ENCODE results near the gene RUSF1.
A peak's percentile ranks its signal among the peaks of the same experiment; 100 is the strongest.

DNA sequence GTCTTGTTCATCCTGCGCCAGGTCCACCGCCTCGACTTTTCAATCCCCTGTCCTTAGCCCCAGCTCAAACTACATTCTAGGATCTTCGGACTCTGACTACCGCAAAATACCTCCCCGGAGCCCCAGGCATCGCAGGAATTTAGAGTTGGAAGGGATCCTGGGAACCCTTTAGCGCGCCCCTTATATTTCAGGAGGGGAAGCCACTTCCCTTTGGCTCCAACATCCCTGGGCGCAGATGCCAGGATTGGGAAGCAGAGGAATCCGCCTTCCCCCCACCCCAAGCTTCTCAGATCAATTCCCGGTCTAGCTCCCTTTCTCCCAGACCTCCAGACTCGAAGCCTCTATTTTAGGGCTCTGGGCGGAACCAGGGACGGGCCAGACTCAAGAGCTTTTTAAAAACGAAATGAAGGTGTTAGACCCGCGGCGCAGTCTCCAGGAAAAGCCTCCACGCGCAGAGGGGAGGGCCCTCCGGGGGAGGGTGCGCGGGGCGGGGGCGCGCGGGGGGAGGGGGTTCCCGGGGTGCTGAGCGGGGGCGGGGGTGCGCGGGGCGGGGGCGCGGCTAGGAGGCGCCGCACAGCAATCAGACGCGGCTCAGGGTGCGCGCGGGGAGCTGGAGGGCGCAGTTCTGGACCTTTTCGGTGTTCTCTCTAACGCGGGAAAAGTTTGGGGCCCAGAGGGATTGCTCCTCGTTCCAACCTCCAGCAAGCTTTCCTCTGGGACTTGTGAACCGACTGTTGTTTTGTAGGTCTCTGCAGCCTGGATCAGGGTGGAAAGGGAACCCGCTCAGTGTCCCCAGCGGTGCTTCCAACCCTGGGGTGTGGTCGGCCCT is 21.1 kb upstream of the RUSF1 start:
- TF ChIP-seq, protein P1, sequence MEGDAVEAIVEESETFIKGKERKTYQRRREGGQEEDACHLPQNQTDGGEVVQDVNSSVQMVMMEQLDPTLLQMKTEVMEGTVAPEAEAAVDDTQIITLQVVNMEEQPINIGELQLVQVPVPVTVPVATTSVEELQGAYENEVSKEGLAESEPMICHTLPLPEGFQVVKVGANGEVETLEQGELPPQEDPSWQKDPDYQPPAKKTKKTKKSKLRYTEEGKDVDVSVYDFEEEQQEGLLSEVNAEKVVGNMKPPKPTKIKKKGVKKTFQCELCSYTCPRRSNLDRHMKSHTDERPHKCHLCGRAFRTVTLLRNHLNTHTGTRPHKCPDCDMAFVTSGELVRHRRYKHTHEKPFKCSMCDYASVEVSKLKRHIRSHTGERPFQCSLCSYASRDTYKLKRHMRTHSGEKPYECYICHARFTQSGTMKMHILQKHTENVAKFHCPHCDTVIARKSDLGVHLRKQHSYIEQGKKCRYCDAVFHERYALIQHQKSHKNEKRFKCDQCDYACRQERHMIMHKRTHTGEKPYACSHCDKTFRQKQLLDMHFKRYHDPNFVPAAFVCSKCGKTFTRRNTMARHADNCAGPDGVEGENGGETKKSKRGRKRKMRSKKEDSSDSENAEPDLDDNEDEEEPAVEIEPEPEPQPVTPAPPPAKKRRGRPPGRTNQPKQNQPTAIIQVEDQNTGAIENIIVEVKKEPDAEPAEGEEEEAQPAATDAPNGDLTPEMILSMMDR (IDR thresholded peaks at IDR 0.05): no peak
- no peak for TF ChIP-seq POLR2AphosphoS5 (IDR thresholded peaks at IDR 0.05; ENCODE audit: low read depth, low read length)
- TF ChIP-seq, protein P2, sequence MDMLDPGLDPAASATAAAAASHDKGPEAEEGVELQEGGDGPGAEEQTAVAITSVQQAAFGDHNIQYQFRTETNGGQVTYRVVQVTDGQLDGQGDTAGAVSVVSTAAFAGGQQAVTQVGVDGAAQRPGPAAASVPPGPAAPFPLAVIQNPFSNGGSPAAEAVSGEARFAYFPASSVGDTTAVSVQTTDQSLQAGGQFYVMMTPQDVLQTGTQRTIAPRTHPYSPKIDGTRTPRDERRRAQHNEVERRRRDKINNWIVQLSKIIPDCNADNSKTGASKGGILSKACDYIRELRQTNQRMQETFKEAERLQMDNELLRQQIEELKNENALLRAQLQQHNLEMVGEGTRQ (IDR thresholded peaks at IDR 0.05; ENCODE audit: borderline replicate concordance, low read depth, low read length): no peak
- no peak for TF ChIP-seq RXRA (IDR thresholded peaks at IDR 0.05; ENCODE audit: borderline replicate concordance, low read depth)
- TF ChIP-seq CHD2 (IDR thresholded peaks at IDR 0.05; ENCODE audit: low read length, partially characterized antibody): no peak
- TF ChIP-seq, protein P3, sequence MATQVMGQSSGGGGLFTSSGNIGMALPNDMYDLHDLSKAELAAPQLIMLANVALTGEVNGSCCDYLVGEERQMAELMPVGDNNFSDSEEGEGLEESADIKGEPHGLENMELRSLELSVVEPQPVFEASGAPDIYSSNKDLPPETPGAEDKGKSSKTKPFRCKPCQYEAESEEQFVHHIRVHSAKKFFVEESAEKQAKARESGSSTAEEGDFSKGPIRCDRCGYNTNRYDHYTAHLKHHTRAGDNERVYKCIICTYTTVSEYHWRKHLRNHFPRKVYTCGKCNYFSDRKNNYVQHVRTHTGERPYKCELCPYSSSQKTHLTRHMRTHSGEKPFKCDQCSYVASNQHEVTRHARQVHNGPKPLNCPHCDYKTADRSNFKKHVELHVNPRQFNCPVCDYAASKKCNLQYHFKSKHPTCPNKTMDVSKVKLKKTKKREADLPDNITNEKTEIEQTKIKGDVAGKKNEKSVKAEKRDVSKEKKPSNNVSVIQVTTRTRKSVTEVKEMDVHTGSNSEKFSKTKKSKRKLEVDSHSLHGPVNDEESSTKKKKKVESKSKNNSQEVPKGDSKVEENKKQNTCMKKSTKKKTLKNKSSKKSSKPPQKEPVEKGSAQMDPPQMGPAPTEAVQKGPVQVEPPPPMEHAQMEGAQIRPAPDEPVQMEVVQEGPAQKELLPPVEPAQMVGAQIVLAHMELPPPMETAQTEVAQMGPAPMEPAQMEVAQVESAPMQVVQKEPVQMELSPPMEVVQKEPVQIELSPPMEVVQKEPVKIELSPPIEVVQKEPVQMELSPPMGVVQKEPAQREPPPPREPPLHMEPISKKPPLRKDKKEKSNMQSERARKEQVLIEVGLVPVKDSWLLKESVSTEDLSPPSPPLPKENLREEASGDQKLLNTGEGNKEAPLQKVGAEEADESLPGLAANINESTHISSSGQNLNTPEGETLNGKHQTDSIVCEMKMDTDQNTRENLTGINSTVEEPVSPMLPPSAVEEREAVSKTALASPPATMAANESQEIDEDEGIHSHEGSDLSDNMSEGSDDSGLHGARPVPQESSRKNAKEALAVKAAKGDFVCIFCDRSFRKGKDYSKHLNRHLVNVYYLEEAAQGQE (IDR thresholded peaks at IDR 0.05; ENCODE audit: low read depth, low read length): no peak
- TF ChIP-seq TEAD4 (IDR thresholded peaks at IDR 0.05; ENCODE audit: borderline replicate concordance, insufficient read depth): 0 out of 2 replicates have a peak, but pooled peaks have one; percentile 34
- TF ChIP-seq, protein P4, sequence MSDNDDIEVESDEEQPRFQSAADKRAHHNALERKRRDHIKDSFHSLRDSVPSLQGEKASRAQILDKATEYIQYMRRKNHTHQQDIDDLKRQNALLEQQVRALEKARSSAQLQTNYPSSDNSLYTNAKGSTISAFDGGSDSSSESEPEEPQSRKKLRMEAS (IDR thresholded peaks at IDR 0.05; ENCODE audit: low read depth): no peak
- no peak for TF ChIP-seq YY1 (IDR thresholded peaks at IDR 0.05; ENCODE audit: low read depth)
- TF ChIP-seq, protein P5, sequence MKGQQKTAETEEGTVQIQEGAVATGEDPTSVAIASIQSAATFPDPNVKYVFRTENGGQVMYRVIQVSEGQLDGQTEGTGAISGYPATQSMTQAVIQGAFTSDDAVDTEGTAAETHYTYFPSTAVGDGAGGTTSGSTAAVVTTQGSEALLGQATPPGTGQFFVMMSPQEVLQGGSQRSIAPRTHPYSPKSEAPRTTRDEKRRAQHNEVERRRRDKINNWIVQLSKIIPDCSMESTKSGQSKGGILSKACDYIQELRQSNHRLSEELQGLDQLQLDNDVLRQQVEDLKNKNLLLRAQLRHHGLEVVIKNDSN (IDR thresholded peaks at IDR 0.05; ENCODE audit: borderline replicate concordance, low read depth): no peak
- no peak for TF ChIP-seq RAD21 (IDR thresholded peaks at IDR 0.05; ENCODE audit: low read length)
